GM21786 (cell line): ENCODE data around the gene ACTL6A.

ENCODE experiments used
- ATAC-seq: cut with Tn5 transposase; IDR thresholded peaks from one replicate; pipeline ENCODE4 v1.9.1; 2021; ENCODE audit not compliant: unreplicated experiment

ACTL6A gene

GRCh38 chr3:179590669-179591068, 27.9 kb downstream of the ACTL6A start:
- ATAC-seq: no peak

DNA sequence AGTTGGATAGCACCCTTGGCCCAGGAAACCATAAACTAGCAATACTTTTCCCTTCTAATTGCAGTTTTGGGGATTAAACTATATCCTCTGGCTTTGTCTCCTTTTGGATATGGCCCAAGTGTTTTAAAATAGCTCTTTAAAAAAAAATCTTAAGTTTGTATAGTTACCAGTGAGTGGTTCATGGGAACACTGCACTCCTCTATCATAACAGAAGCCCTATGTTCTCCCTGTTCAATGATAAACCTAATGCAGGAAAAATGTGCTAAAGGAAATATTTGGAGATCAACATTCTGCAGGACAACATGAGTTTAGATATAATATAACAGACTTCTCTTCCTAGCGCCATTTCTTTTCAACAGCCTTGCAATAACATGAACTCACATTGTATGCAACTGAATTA, 28.6 kb downstream of the ACTL6A start:
- no peak for ATAC-seq

DNA sequence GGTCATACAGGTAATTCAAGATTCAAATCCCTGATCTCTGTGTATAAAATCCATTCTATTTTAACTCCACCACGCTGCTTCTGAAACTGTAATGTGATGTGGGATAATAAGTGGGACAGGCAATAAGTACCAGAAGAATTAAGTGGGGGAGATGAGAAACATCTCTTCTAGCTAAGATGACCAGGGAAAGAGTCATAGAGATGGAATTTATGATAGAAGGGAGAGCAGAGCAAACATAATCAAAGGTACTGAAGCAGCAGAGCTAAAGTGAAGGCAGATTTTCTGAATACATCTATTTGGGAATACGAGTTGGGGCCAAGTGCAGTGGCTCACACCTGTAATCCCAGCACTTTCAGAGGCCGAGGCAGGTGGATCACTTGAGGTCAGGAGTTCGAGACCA, 36.8 kb downstream of the ACTL6A start:
- no peak for ATAC-seq

DNA sequence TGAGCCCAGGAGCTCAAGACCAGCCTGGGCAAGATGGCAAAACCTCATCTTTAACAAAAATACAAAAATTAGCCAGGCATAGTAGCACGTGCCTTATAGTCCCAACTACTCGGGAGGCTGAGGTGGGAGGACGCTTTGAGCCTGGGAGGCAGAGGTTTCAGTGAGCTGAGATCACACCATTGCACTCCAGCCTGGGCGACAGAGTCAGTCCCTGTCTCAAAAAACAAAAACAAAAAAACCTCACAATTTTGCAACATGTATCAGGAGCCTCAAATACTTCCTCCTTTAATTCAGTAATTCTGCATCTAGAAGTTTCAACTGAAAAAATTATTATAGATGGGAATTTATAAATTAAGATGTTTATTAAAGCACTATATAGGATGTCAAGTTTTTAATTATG, 40.6 kb downstream of the ACTL6A start:
- ATAC-seq: no peak

DNA sequence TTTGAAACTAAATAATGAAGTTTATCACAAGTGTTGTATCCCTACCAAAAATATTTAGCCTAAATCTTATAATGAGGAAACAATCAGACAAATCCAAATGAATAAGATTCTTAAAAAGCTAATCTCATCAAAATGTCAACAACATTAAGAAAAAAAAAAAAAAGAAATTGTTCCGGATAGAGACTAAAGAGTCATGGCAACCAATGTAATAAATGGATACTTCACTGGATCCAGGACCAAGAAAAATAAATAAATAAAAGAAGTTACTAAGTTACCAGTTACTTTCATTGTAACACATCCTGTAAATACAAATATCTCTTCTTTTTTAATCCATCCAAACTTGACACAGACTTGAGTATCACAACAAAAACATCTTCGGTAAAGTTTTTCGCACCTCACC, 41.1 kb downstream of the ACTL6A start:
- ATAC-seq: no peak

DNA sequence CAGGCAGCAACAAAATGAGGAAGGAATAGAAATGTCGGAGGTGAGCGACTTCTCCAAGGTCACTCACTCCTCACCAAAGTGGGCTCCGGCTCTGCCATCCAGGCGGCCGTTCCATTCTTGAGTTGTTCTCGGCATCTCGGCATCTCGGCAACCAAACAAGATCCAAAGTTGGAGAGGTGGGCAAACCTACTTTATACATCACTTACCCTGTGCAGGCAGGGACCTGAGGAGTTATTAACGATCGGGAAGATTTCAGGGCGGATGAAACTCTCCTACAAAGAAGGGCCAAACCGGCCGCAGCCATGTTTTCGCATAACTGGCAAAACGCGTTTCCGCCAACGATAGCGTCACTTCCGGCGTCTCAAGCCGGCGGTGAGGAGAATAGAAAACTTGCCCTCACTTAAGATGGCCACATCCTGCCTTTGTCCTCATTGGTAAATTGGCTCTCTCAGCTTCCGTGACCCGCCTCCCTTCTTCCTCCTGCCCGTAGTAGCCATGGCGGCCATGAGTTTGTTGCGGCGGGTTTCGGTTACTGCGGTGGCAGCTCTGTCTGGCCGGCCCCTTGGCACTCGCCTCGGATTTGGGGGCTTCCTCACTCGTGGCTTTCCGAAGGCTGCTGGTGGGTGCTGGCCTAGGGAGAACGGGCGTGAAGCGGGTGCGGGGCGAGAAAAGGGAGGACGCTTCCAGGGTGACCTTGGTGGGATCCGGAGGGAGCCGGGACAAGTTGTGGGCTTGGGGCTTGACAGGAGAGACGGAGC, 41.8 kb downstream of the ACTL6A start, which contains the start of the genes MRPL47 and NDUFB5:
Gene MRPL47, minus strand, starts transcription at position 318 of the 758 bp plus-strand sequence. Its CDS starts 14 bp downstream, at position 304.
Gene NDUFB5, plus strand, starts transcription at position 474 of the 758 bp plus-strand sequence. Its CDS starts 22 bp downstream, at position 496.
- peak; percentile 97 for ATAC-seq

DNA sequence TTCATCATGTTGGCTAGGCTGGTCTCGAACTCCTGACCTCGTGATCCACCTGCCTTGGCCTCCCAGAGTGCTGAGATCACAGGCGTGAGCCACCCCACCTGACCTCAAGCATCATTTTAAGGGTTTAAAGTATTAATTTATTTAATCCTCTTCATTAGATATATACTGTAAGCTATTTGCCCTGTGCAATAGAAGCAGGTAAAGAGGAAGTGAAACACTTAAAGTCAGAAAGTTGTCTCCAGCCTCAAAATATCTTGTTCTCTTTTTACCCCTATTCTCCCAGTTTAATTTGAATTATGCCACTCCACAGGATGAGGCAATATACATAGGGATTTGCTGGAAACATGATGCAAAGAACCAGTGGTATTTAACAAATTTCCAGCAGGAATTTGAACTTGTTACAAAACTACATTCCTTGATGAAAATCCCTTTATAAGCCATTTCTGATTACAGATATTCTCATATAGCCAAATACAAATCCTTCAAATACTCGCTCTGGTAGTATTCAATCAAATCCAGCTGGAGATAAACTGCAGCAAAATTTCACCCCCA, 43.9 kb downstream of the ACTL6A start:
- no peak for ATAC-seq

DNA sequence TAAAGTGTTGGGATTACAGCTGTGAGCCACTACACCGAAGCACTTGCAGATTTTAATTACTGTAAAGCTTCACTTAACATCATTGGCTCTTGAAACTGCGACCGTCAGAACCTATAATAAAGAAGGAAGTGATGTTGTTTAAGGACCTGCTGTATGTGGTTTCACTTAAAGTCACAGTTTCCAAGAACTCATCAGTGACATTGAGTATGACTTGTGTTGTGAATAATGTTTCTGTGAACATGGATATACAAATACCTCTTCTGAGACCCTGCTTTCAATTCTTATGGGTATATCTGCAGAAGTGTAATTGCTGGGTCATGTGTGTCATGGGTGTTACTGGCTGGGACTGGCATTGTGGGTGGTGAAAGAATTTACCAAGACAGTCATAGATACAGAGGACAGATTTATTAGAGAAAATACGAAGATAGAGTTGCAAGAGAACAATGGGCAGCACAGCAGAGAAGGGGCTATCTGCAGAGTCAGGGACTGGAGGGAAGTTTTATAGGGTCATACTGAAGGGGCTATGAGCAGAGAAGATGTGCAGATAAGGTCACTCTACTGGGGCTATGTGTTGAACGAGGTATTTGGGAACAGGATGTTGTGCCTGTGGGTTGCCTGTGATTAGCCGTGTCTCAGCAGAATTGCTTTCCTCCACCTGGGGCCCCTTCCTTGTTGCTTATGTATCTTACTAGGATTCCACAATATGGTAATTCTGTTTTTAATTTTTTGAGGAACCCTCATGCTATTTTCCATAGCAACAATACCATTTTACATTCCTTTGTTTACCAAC, 46.4 kb downstream of the ACTL6A start:
- peak; percentile 57 for ATAC-seq

GRCh38 chr3:179610066-179610465, 47.3 kb downstream of the ACTL6A start:
- ATAC-seq: no peak

- no peak for ATAC-seq
Observed at GRCh38 chr3:179613807-179614206, 51.1 kb downstream of the ACTL6A start.

DNA sequence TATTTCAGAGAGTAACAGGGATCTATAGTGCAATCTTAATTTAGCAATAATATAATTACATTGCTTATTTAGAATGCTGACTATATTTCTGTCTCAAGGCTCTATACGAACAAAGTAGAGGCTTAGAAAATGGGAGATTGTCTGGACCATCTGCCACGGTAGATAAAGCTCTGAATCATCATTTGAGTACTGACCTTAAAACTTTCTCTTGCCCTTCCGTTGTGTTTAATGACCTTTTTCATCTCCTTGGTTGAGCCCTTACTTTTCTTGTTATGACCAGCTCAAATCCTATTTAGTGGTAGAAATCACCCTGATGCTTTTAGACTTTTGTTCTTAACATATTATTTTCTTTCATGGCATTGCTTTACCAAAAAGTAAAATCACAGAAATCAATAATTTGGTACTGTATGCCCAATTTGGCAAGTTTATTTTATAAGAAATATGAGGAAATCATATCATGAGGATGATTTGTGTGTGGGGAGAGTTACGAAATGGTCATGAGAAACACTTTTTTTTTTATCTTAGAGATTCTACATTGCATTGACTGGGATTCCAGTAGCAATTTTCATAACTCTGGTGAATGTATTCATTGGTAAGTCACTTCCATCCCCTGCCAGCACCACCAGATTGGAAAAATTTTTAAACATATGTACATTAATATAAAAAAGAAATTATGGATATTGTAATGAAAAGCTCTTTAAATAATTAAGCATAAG, 52.9 kb downstream of the ACTL6A start:
- ATAC-seq: no peak

DNA sequence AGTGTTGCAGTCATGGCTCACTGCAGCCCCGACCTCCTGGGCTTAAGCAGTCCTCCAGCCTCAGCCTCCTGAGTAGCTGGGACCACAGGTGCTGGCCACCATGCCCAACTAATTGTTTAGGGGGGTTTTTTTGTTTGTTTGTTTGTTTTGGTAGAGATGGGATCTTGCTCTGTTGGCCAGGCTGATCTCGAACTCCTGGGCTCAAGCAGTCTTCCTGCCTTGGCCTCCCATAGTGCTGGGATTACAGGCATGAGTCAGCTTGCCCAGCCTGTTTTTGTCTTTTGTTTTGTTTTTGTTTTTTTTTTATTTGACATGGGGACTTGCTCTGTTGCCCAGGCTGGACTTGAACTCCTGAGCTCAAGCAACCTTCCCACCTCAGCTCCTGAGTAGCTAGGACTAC, 59.3 kb downstream of the ACTL6A start:
- no peak for ATAC-seq

GRCh38 chr3:179624451-179624850, 61.7 kb downstream of the ACTL6A start:
- ATAC-seq: no peak

GRCh38 chr3:179630753-179631451, 68.2 kb downstream of the ACTL6A start:
- ATAC-seq: no peak
